NCI-H2107 treated with DMSO at 0.1 percent for 48 hours (cell line): ENCODE measurements around the gene CCL17.

Experiments
- DNase-seq: peaks from one replicate; lab custom pipeline; 2025; ENCODE audit not compliant: unreplicated experiment; lab: John Stamatoyannopoulos, UW

The CCL17 gene

DNA sequence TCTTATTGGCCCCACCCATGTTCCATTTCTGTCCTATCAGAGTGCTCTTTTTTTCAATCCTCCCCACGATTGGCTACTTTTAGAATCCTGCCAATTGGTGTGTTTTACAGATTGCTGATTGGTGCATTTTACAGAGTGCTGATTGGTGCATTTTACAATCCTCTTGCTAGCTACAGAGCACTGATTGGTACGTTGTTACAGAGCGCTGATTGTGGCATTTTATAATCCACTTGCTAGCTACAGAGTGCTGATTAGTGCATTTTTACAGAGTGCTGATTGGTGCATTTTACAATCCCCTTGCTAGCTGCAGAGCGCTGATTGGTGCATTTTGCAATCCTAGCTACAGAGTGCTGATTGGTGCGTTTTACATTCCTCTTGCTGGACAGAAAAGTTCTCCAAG is 9.5 kb upstream of the CCL17 start:
- DNase-seq, result no peak

- DNase-seq, result no peak
Measured at GRCh38 chr16:57396786-57397185, 7.8 kb upstream of the CCL17 start.

GRCh38 chr16:57397493-57397892 is 7.1 kb upstream of the CCL17 start:
- DNase-seq, result peak; percentile 81

DNA sequence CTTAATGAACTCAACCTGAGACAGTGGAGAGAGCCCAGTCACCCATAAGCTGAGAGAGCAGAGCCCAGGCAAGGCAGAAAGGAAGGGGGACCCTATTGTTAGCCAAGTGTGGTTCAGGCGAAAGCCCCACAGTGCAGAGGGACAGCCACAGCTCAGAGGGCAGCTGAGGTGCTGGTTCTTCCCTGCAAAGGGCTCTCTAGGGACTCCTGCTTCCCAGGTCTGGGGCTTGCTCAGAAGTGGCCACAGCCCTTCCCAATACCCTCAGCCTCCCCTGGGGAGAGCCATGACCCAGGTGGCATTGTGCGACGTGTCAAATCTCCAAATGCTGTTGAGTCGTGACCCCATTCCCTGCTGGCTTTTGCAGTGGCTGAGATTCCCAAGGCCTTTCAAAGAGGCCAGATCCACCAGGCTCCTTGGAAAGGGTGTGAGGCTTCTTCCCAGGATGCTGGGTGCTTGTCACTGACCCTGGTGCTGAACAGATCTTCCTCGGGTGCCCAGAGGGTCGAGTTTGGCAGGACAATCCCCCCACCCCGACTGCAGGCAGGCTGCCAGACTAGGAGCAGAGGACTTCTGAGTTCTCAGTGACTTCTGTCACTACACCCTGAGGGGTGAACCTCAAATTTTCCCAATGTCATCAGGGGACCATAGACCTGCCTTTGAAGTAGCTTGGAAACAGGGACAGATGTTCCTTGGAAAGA is 2.5 kb upstream of the CCL17 start:
- no peak for DNase-seq

- DNase-seq, result no peak
Measured at GRCh38 chr16:57405097-57405496, 530 bp downstream of the CCL17 start.

DNA sequence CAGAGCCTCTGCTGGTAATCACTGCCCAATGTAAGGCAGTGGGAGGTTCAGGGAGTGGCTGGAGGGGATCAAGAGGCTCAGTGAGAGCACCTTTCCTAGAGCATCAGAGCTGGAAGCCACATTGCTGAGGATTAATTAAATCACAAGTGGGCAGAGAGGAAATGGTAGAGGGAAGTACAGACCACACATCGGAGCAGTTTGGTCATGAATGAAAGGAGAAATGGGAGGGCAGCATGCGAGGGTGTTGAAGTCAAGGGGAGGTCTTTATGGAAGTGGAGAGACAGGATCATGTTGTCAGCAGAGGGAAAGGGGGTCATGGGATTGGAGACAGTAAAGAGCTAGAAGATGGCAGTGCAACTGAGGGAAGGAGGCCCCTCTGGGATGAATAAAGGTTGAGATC is 2.3 kb downstream of the CCL17 start:
- no peak for DNase-seq

DNA sequence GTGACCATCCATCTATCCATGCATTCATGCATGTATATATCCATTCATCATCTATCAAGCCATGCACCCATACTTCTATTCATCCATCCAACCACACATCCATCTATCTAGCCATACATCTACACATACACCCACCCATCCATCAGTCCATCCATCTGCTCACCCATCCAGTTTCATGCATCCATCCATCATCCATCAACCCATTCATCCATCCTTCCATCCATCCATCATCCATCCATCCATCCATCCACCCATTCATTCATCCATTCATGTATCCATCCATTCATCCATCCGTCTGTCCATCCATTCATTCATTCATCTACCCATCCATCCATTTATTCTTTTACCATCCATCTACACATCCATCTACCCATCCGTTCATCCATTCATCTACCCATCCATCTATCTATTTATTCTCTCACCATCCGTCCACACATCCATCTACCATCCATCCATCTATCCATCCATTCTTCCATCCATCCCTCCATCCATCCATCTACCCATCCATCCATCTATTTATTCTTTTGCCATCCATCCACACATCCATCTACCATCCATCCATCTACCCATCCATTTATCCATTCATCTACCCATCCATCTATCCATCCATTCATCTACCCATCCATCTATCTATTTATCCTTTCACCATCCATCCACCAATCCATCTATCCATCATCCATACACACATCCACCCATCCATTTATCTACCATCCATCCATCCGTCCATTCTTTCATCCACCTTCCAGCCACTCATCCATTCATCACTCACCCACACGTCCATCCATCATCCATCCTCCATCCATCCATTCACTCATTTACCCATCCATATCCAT is 3.2 kb downstream of the CCL17 start:
- DNase-seq, result no peak

- DNase-seq, result no peak
Measured at GRCh38 chr16:57409065-57409464, 4.5 kb downstream of the CCL17 start.

DNA sequence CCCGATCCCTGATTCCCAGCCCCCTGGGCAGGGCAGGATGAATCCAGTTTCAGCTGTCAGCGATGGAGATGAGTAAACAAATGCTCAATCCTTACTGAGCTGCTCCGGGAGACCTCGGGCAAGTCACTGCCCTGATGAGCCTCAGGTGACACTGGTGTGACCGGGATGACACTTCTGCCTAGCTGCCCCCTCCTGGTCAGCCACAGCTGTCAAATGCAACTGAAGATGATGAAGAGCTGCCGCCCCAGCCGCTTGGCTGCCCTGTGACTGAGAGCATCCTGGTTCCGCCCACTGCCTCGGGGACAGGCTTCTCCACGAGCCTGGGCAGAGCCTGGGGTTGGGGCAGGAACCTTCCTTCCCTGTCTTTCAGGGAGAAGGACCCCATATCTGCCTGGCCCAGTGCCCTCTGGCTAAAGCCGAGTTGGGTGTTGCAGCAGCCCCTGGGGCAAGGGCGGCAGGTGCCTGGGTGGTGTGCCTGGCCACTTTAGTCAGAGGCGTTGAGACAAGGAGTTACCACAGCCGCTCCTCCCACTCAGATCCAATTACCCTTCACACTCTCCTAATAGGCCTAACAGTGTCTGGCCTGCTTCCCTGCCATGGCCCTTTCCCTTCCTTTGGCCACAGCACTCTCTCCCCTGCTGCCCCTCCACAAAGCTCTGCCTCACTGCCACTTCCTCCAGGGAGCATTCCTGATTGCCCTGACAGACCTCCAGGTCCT is 5.5 kb downstream of the CCL17 start:
- DNase-seq, result peak; percentile 76

DNA sequence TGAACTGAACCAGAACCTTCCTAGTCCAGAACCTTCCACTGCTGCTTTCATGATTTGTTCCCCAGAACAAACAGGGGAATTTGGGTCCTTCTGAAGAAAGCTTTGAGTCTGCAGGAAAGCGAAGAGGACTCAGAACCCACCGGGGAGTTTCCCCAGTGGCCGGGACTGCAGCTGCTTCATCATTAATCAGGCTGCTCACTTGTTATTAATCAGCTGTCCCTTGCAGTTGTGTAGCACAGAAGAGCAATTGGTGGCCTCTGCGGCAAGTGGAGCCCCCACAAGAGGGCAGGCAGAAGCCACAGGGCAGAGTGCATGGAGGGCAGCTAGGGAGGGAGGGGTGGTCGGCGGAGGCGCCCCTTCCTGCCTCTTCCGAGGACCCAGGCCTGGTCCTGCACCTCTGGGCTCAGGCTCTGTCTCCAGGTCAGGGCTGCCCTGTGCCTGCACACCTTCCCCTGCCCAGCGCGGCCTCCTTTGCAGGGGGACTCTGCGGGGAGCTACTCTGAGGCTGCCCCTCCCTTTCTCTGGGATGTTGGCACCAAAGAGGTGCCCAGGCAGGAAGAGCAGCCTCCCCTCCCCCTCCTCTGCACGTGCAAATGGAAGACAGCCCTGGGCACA is 6.9 kb downstream of the CCL17 start:
- DNase-seq, result no peak

GRCh38 chr16:57412584-57412983 is 8.0 kb downstream of the CCL17 start:
- DNase-seq, result no peak

DNA sequence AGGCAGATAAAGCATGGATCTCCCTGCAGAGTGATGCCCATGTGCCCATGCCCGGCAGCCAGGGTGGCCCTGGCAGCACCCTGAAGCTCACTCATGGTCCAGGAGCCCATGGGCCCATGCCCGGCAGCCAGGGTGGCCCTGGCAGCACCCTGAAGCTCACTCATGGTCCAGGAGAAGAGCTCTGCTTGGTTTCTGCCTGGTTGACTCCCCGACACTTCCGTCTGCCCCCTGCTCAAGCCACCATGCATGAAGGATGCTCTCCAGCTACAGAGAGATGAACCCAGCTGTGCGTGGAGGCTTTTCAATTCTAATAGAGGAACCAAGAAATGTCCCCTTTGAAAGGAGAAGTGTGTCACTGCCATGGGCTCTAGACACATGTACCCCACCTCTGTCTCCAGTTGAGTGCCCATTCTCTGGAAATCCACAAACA is 8.7 kb downstream of the CCL17 start:
- no peak for DNase-seq

- DNase-seq, result no peak
Measured at GRCh38 chr16:57413733-57414132, 9.2 kb downstream of the CCL17 start.

DNA sequence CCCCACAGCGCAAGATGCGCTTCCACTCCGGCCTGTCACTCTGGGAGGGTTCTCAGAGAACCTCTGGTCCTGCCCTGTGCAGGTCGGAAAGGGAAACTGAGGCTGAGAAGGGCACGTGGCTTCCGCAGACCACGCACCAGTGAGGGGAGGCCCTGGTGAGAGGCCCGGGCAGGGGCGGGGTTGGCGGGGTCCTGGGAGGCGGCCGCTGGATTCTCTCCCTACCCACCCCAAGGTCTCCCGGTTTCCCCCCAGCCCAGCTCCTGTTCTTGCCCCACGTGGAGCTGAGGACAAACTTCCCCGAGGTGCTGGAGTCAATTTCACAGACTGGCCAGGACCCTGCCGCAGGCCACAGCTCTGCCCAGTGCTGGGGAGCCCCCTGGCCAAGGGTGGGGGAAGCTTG is 11.5 kb downstream of the CCL17 start:
- no peak for DNase-seq

- no peak for DNase-seq
Measured at GRCh38 chr16:57419506-57419905, 14.9 kb downstream of the CCL17 start.

- peak; percentile 49 for DNase-seq
Measured at GRCh38 chr16:57422026-57422944, 17.7 kb downstream of the CCL17 start.

DNA sequence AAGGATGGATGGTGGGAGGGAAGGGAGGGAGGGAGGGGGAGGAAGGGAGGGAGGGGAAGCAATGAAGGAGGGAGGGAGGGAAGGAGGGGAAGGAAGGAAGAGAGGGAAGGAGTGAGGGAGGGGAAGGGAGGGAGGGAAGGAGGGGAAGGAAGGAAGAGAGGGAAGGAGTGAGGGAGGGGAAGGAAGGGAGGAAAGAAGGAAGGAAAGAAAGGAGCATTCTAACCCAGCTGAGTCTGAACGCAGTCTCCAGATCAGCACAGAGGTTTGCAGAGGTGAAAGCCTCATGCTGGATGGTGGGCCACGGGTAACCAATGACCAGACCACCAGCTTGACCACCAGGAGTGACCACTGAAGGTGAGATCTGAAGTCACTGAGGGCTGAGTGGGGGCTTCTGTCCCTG is 18.6 kb downstream of the CCL17 start:
- no peak for DNase-seq

DNA sequence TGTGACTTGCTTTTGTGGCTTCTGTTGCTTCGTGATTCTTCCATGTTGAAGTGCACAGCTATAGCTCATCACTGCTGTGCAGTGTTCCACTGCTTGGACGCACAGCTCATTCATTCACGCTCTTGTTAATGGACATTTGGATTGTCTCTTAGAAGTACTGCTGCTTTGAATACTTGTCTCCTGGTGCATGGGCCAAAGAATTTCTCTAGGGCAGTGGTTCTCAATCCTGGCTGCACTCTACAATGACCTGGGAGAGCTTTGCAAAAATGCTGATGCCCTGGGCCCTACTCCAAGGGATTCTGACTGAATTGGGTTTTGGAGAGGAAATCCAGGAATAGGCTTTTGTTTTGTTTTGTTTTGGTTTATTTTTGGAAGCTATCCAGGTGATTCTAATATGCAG is 20.0 kb downstream of the CCL17 start:
- no peak for DNase-seq

DNA sequence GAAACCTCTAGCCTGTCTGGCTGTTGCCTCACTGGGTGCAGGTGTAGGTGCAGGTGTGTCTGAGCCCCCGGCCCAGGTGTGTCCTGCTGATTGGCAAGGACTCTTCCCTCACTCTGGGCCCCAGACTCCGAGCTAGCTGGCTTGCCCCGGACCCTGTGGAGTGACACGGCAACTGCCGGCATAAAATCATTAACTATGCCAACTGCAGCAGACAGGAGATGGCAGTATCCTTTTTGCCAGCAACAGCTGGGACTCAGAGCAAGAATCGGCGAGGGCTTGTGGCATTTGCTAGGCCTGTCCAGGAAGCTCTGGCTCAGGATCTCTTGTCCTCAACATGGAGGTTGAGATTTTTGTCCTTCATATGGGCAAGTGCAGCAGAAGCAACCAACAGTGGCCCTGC is 21.8 kb downstream of the CCL17 start:
- no peak for DNase-seq

DNA sequence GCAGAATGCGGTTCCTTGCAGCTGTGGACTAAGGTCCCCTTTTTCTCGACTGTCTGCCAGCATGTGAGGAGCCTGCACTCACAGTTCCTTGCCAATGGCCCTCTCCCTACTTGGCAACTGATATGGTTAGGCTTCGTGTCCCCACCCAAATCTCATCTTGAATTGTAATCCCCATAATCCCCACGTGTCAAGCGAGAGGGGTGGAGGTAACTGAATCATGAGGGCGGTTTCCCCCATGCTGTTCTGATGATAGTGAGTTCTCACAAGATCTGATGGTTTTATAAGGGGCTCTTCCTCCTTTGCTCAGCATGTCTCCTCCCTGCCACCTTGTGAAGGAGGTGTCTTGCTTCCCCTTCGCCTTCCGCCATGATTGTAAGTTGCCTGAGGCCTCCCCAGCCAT is 22.7 kb downstream of the CCL17 start:
- no peak for DNase-seq
